Measurements from ENCODE around the gene PRKAG2.

The PRKAG2 gene

DNA sequence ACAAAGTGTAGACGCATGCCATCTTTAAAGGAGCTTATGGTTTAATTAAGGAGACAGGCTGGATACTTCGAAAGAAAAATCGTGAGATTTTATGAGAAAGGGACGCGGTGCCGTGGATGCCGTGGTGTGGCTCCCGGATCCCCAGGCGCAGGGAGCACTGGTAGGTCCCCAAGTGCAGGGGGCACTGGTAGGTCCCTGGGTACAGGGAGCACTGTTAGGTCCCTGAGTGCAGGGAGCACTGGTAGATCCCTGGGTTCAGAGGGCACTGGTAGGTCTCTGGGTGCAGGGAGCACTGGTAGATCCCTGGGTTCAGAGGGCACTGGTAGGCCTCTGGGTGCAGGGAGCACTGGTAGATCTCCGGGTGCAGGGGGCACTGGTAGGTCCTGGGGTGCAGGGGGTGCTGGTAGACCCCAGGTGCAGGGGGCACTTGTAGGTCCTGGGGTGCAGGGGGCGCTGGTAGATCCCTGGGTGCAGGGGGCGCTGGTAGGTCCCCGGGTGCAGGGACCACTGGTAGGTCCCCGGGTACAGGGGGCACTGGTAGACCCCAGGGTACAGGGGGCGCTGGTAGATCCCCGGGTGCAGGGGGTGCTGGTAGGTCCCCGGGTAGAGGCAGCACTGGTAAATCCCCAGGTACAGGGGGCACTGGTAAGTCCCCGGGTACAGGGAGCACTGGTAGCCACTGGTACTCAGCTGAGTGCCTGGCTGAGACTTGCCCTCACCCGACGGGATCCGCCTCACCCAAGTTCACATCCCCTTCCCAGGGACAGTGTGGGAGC, 14.1 kb downstream of the PRKAG2 start:
- Histone ChIP-seq H3K4me3 (ENCODE audit: low read length) (no peak overlapping the region), H3K27me3 (replicated peaks; ENCODE audit: control insufficient read depth, insufficient read depth, low read length) (peaks cover 25% of the 10 kb centered on the region), H3K9ac (ENCODE audit: low read length) (no peak overlapping the region), H3K9me3 (ENCODE audit: control insufficient read depth, low read length) (no peaks in the 10 kb centered on the region), H3K4me1 (ENCODE audit: control insufficient read depth, insufficient read depth, low read length) (no peaks in the 10 kb centered on the region), H3K36me3 (ENCODE audit: control insufficient read depth, insufficient read depth, low read length, severe bottlenecking) (no peaks in the 10 kb centered on the region)
- no peak for DNase-seq (ENCODE audit: low read depth)

GRCh38 chr7:151861881-151862280, 15.0 kb downstream of the PRKAG2 start:
- Histone ChIP-seq H3K9me3 (ENCODE audit: control insufficient read depth, low read length) (no peaks in the 10 kb centered on the region), H3K4me3 (ENCODE audit: low read length) (no peak overlapping the region), H3K27me3 (replicated peaks; ENCODE audit: control insufficient read depth, insufficient read depth, low read length) (peaks cover 30% of the 10 kb centered on the region), H3K9ac (ENCODE audit: low read length) (no peak overlapping the region), H3K36me3 (ENCODE audit: control insufficient read depth, insufficient read depth, low read length, severe bottlenecking) (no peaks in the 10 kb centered on the region), H3K4me1 (ENCODE audit: control insufficient read depth, insufficient read depth, low read length) (no peaks in the 10 kb centered on the region)
- DNase-seq (ENCODE audit: low read depth), result no peak

GRCh38 chr7:151860771-151861170, 16.1 kb downstream of the PRKAG2 start:
- H3K36me3 ChIP-seq (ENCODE audit: control insufficient read depth, insufficient read depth, low read length, severe bottlenecking), result no peaks in the 10 kb centered on the region
- no peak overlapping the region for H3K4me3 ChIP-seq (ENCODE audit: low read length)
- no peak for DNase-seq (ENCODE audit: low read depth)
- no peaks in the 10 kb centered on the region for H3K9me3 ChIP-seq (ENCODE audit: control insufficient read depth, low read length)
- H3K4me1 ChIP-seq (ENCODE audit: control insufficient read depth, insufficient read depth, low read length), result no peaks in the 10 kb centered on the region
- H3K27me3 ChIP-seq (replicated peaks; ENCODE audit: control insufficient read depth, insufficient read depth, low read length), result peaks cover 39% of the 10 kb centered on the region
- H3K9ac ChIP-seq (ENCODE audit: low read length), result no peak overlapping the region

DNA sequence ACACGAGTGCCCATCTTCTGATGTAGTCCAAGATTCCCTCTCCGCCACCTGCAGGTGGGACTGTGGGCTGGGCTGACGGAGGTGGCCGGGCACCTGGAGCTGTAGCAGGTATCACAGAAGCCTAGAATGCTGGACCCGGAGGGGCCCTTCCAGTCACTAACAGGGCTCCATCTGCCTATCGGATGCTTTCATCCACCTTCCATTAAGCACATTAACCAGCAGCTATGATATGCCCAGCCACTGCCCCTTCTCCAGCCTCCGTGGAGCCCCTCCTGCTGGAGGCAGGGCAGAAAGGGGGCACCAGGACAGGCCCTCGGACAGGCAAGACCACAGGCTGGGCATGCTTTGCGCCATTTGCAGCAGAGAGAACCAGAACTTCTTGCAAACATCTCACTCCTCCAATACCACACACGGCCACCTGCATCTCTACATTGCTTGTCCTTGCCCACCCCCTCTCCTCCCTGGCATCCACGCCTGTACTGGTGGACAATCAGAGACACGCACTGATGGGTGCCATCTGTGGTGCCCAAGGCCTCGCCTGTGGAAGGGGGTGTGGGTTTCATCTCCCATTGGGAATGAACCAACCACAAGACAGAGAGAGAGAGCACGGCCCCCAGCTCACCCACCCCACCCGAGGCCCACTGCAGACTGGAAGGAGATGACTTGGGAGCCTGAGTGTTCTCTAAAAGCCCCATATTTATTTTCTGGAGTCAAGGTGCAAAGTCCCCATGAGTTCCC, 16.8 kb downstream of the PRKAG2 start:
- H3K9ac ChIP-seq (ENCODE audit: low read length), result no peak overlapping the region
- H3K9me3 ChIP-seq (ENCODE audit: control insufficient read depth, low read length), result no peaks in the 10 kb centered on the region
- DNase-seq (ENCODE audit: low read depth), result no peak
- no peaks in the 10 kb centered on the region for H3K36me3 ChIP-seq (ENCODE audit: control insufficient read depth, insufficient read depth, low read length, severe bottlenecking)
- peaks cover 39% of the 10 kb centered on the region for H3K27me3 ChIP-seq (replicated peaks; ENCODE audit: control insufficient read depth, insufficient read depth, low read length)
- H3K4me1 ChIP-seq (ENCODE audit: control insufficient read depth, insufficient read depth, low read length), result no peaks in the 10 kb centered on the region
- H3K4me3 ChIP-seq (ENCODE audit: low read length), result no peak overlapping the region

DNA sequence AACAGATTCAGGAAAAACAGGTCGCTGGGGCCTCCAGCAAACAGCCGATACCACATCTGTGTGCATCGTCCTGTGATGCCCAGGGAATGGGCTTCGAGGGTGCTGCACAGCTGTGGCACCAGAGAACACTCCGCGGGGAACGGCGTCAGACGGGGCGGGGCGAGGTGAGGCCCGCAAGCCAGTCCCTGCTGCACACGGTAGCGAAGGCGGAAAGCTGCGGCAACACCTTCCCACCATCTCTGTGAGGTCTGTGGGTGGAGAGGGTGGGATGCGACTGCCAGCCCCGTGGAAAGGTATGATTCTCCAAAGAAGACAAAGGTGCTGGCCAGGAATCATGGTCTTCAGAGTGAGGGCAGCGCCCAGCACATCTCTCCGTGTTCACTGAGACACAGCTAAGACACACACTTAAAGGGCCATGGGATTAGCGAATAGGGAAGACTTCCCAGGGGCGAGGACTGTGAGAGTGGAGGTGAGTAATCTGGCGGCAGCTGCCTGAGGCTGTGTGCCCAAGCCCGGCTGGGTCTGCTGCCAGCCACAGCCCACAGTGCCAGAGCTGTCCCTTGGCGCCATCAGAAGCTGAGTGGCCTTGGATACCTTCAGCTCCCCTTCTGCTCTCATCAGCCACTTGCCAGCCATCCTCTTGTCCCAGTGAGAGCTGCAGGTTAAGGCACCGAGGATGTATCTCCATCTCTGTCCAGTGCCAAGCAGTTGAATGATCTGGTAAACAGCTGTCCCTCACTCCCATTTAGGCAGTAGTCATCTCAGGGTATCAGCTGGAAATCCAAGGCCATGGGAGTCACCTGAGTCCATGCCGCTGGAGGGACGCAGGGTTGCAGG, 17.6 kb downstream of the PRKAG2 start:
- H3K27me3 ChIP-seq (replicated peaks; ENCODE audit: control insufficient read depth, insufficient read depth, low read length), result peaks cover 39% of the 10 kb centered on the region
- no peak for DNase-seq (ENCODE audit: low read depth)
- H3K4me3 ChIP-seq (ENCODE audit: low read length), result no peak overlapping the region
- H3K9ac ChIP-seq (ENCODE audit: low read length), result no peak overlapping the region
- H3K9me3 ChIP-seq (ENCODE audit: control insufficient read depth, low read length), result no peaks in the 10 kb centered on the region
- H3K4me1 ChIP-seq (ENCODE audit: control insufficient read depth, insufficient read depth, low read length), result peaks cover 4% of the 10 kb centered on the region
- H3K36me3 ChIP-seq (ENCODE audit: control insufficient read depth, insufficient read depth, low read length, severe bottlenecking), result no peaks in the 10 kb centered on the region

DNA sequence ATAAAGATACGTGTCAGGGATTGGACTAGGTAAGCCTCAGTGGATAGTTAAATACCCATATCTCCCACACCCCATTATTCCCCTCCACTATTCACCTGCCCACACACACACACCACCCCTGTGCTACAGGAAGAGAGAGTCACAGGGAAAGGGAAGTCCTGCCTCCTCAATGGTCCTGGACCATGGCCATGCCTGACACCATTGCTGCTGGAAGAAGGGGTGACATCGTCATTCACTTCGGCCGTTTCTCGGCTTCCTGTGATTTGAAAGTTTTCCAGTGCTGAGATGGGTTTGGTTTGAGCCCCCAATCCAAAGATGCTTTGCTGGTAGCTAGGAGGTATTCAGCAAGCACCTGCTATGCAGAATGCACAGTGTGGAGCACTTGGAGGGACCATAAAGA, 18.5 kb downstream of the PRKAG2 start:
- H3K9me3 ChIP-seq (ENCODE audit: control insufficient read depth, low read length), result no peaks in the 10 kb centered on the region
- H3K4me1 ChIP-seq (ENCODE audit: control insufficient read depth, insufficient read depth, low read length), result peaks cover 7% of the 10 kb centered on the region
- no peaks in the 10 kb centered on the region for H3K36me3 ChIP-seq (ENCODE audit: control insufficient read depth, insufficient read depth, low read length, severe bottlenecking)
- H3K9ac ChIP-seq (ENCODE audit: low read length), result no peak overlapping the region
- H3K27me3 ChIP-seq (replicated peaks; ENCODE audit: control insufficient read depth, insufficient read depth, low read length), result peaks cover 39% of the 10 kb centered on the region
- H3K4me3 ChIP-seq (ENCODE audit: low read length), result no peak overlapping the region
- DNase-seq (ENCODE audit: low read depth), result no peak

GRCh38 chr7:151857866-151858450, 19.0 kb downstream of the PRKAG2 start:
- Histone ChIP-seq H3K4me3 (ENCODE audit: low read length) (no peak overlapping the region), H3K36me3 (ENCODE audit: control insufficient read depth, insufficient read depth, low read length, severe bottlenecking) (no peaks in the 10 kb centered on the region), H3K9me3 (ENCODE audit: control insufficient read depth, low read length) (no peaks in the 10 kb centered on the region), H3K9ac (ENCODE audit: low read length) (no peak overlapping the region), H3K27me3 (replicated peaks; ENCODE audit: control insufficient read depth, insufficient read depth, low read length) (peaks cover 39% of the 10 kb centered on the region), H3K4me1 (ENCODE audit: control insufficient read depth, insufficient read depth, low read length) (peaks cover 7% of the 10 kb centered on the region)
- no peak for DNase-seq (ENCODE audit: low read depth)

DNA sequence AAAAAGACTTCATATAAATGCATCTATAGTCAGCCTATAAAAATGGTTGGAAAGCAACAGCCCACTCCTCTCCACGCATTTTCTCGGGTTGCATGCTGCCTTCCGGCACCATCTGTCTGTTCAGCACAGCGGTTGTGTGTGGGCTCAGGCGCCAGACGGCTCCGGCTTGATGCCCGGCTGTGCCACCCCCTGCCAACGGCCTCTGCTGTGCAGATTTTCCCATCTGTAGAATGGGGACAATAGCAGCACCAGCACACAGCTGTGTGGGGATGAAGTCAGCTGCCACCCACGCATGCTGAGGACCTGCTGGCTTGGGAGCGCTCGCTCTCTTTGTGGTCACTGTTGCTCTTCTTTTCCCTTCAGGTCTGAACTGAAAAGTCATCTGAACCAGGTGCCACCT, 19.5 kb downstream of the PRKAG2 start:
- no peak overlapping the region for H3K4me3 ChIP-seq (ENCODE audit: low read length)
- no peak overlapping the region for H3K9ac ChIP-seq (ENCODE audit: low read length)

GRCh38 chr7:151856516-151856915, 20.4 kb downstream of the PRKAG2 start:
- Histone ChIP-seq H3K4me1 (ENCODE audit: control insufficient read depth, insufficient read depth, low read length) (peaks cover 12% of the 10 kb centered on the region), H3K9ac (ENCODE audit: low read length) (no peak overlapping the region), H3K27me3 (replicated peaks; ENCODE audit: control insufficient read depth, insufficient read depth, low read length) (peaks cover 37% of the 10 kb centered on the region), H3K4me3 (ENCODE audit: low read length) (no peak overlapping the region), H3K36me3 (ENCODE audit: control insufficient read depth, insufficient read depth, low read length, severe bottlenecking) (no peaks in the 10 kb centered on the region), H3K9me3 (ENCODE audit: control insufficient read depth, low read length) (no peaks in the 10 kb centered on the region)
- no peak for DNase-seq (ENCODE audit: low read depth)

More for the DNA sequence above, 19.5 kb downstream of the PRKAG2 start:
- Histone ChIP-seq H3K36me3 (ENCODE audit: control insufficient read depth, insufficient read depth, low read length, severe bottlenecking) (no peaks in the 10 kb centered on the region), H3K9me3 (ENCODE audit: control insufficient read depth, low read length) (no peaks in the 10 kb centered on the region), H3K4me1 (ENCODE audit: control insufficient read depth, insufficient read depth, low read length) (peaks cover 7% of the 10 kb centered on the region), H3K27me3 (replicated peaks; ENCODE audit: control insufficient read depth, insufficient read depth, low read length) (peaks cover 39% of the 10 kb centered on the region)
- no peak for DNase-seq (ENCODE audit: low read depth)

GRCh38 chr7:151856098-151856497, 20.8 kb downstream of the PRKAG2 start:
- peaks cover 16% of the 10 kb centered on the region for H3K4me1 ChIP-seq (ENCODE audit: control insufficient read depth, insufficient read depth, low read length)

GRCh38 chr7:151854720-151855071, 22.2 kb downstream of the PRKAG2 start:
- H3K27me3 ChIP-seq (replicated peaks; ENCODE audit: control insufficient read depth, insufficient read depth, low read length), result peaks cover 36% of the 10 kb centered on the region
- no peak overlapping the region for H3K4me3 ChIP-seq (ENCODE audit: low read length)
- DNase-seq (ENCODE audit: low read depth), result no peak
- H3K36me3 ChIP-seq (ENCODE audit: control insufficient read depth, insufficient read depth, low read length, severe bottlenecking), result no peaks in the 10 kb centered on the region
- no peaks in the 10 kb centered on the region for H3K9me3 ChIP-seq (ENCODE audit: control insufficient read depth, low read length)
- H3K4me1 ChIP-seq (ENCODE audit: control insufficient read depth, insufficient read depth, low read length), result peaks cover 23% of the 10 kb centered on the region
- H3K9ac ChIP-seq (ENCODE audit: low read length), result no peak overlapping the region

More at GRCh38 chr7:151856098-151856497, 20.8 kb downstream of the PRKAG2 start:
- no peak overlapping the region for H3K4me3 ChIP-seq (ENCODE audit: low read length)
- no peaks in the 10 kb centered on the region for H3K9me3 ChIP-seq (ENCODE audit: control insufficient read depth, low read length)
- H3K9ac ChIP-seq (ENCODE audit: low read length), result no peak overlapping the region
- H3K27me3 ChIP-seq (replicated peaks; ENCODE audit: control insufficient read depth, insufficient read depth, low read length), result peaks cover 39% of the 10 kb centered on the region
- no peak for DNase-seq (ENCODE audit: low read depth)
- no peaks in the 10 kb centered on the region for H3K36me3 ChIP-seq (ENCODE audit: control insufficient read depth, insufficient read depth, low read length, severe bottlenecking)
